NCI-H2081 (cell line): Measurements from ENCODE around the gene JAML.
"Not testable (repeated sequence)": the region's sequence is repeated elsewhere in the genome, so short reads cannot be mapped to it uniquely, and the experiment has no call there.

Experiments
- DNase-seq, 2 experiments: peaks; one replicate each; lab custom pipeline; 2025; lab: John Stamatoyannopoulos, UW

Gene JAML

DNA sequence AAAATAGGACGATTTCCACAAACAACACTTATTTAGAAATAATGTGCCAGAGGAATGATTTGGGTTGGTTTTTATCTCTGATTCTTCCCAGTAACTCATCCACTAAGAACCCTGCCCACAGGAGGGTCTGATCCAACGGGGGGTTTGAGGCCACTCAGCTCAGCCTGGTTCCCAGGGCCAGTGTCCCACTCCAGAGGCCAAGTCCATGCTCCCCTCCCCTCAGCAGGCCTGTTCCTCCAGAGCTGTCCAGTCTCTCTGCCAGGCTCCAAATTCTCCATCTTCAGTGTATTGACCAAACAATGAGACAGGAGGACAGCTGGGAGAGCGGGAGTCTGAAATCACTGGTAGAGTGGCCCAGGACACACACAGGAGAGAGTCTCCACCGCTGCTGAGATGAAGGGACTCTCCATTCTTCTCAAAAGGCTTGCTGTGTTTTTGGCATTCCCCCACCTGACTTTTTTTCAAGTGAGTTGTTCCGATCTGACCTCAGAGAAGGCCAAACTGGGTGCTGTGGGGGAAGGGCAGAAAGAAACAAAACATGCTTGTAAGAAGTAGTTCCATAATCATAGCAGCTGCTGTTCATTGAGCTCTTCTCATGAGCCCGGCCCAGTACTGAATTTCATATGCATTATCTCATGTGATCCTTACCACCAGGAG lies 30.8 kb downstream of the JAML start:
- no peak for DNase-seq

GRCh38 chr11:118192817-118193216 lies 32.0 kb downstream of the JAML start:
- not testable (repeated sequence) for DNase-seq

GRCh38 chr11:118190942-118191506 lies 33.8 kb downstream of the JAML start:
- DNase-seq, result not testable (repeated sequence)

DNA sequence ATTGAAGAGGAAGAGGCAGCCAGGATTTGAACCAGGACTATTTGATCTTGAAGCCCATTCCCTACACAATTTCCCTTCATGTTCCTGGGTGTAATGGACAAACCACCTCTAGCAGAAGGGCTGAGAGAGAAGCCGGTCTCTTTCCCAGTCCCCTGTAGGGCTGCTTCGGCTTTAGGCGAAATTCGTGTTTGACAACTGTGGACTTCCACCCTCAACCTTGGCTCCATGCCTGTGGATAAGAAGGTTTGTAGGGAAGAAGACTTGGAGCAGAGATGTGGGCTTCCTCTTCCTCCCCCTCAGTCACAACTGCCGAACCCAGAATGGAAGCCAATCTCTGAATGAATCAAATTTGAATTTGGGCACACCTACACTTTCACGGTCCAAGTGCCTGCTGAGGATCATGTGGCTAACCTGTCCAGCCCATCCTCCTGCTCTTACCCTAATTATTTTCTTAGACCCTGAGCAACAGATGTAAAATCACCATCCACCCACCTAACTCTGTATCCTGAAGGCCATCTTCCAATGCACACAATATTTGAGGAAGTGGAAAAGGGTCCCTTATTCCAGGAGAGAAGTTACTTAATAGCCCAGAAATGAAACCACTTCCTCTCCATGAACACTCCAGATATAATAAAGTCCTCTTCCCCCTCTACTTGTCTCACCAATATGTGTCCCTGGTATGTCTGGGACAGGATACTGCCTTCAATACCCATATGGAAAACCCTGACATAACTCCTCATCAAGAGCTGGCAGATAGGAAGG lies 38.3 kb downstream of the JAML start:
- no peak for DNase-seq

GRCh38 chr11:118184784-118185579 lies 39.8 kb downstream of the JAML start:
- DNase-seq, result no peak

DNA sequence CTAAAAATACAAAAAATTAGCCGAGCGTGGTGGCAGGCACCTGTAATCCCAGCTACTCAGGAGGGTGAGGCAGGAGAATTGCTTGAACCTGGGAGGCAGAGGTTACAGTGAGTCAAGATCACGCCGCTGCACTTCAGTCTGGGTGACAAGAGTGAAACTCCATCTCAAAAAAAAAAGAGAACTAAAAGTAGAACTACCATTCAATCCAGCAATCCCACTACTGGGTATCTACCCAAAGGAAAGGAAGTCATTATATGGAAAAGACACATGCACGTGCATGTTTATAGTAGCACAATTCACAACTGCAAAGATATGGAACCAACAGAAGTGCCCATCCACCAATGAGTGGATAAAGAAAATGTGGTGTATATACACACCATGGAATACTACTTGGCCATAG lies 41.1 kb downstream of the JAML start:
- DNase-seq, result not testable (repeated sequence)

GRCh38 chr11:118180300-118180703 lies 44.5 kb downstream of the JAML start:
- DNase-seq, result no peak

DNA sequence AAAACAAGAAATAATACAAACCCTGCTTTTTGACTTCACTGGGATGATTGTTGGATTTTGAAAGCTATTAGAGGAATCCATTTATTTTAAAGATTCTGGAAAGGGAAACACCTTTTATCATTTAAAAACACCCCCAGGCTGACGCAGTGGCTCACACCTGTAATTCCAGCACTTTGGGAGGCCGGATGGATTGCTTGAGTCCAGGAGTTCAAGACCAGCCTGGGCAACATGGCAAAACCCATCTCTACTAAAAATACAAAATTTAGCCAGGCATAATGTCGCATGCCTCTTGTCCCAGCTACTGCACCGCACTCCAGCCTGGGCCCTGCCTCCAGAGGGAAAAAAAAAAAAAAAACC lies 48.1 kb downstream of the JAML start:
- DNase-seq, result no peak

GRCh38 chr11:118175993-118176777 lies 48.6 kb downstream of the JAML start, which contains the start of gene SCN2B:
SCN2B (minus strand) TSS chr11:118176639; CDS start chr11:118176431, 208 bp downstream.
- no peak for DNase-seq

DNA sequence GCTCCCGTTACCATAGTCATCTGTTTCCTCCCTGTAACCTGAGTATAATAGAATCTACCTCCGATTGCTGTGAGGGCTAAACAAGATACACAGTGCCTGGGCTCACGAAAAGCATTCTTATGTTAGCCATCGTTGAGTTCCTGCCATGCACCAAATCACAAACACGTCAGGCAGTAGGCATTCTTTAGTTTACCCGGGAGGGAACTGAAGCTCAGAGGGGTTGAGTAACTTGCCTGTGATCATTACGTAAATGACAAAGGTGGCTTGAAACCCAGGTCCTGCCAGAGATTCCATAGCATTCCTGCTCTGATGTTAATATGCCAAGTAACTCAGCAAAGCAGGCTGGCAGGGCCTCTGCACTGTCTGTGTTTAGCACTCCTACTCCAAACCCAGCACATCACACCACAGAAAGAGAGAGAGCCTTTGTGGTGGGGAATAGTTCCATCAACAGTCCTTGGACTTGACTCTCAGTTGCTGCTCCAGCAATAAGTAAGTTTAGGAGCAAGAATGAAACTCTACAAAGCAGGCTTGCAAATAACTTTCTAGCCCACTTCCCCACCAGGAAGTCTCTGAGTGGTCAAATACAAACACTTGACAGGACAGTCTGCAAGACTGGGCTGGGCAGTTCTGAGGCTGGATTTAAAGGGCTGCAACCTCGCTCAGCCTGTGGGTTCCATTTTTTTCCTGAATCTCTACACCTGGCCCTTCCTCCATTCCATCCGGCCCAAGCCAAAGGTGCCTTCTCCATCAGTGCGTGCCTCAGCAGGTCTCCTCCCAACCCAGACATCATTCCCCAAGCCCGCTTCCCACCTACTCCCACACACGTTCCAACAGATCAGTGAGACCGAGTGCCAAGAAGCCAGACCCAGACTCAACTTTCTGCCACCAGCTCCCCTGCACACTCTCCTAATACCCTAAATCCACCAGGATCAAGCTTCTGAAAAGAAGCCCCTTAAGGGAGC lies 49.5 kb downstream of the JAML start:
- no peak for DNase-seq

DNA sequence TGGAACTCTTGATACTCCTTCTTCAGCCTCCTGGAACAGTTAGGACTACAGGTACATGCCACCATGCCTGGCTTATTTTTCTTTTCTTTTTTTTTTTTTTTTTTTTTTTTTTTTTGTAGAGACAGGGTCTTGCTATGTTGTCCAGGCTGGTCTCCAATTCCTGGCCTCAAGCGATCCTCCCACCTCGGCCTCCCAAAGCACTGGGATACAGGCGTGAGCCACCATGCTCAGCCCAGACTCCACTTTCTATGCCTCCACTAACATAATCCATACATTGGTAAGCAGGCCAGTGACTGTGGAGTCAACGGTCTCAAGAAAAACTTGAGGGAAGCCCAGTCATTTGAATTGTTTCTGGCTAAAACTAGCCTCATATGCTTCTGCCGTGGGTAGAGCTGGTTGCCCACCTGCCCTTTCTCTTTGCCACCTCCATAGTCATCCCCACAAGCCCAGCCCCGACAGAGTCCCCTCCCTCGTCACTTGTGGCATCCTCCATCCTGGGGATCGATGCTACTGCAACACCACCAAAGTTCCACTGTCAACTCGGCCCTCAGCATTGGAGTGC lies 50.7 kb downstream of the JAML start:
- no peak for DNase-seq

DNA sequence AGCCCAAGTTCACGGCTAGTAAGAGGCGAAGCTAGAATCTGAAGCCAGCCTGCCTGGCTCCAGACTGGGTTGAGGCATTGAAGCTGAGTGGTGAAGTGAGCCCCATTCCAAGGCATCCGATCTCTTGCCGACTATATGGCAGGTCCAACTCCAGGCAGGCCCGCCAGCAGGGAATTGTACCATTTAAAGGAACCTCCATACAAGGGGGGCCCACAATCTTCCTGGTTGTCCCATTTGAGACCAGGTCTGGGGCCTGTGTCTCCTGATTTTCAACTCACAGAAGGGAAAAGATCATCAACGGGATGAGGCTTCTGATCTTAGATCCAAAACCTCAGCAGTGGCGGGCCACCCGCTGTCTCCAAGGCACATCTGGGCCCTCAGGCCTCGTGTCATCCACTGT lies 52.5 kb downstream of the JAML start:
- no peak for DNase-seq

- peak; percentile 61 to 70 for DNase-seq
These were observed 53.3 kb downstream of the JAML start for GRCh38 chr11:118171269-118172062.

- no peak for DNase-seq
These were observed 53.9 kb downstream of the JAML start for GRCh38 chr11:118170882-118171268.

- no peak for DNase-seq
These were observed 54.6 kb downstream of the JAML start for GRCh38 chr11:118170231-118170630.

DNA sequence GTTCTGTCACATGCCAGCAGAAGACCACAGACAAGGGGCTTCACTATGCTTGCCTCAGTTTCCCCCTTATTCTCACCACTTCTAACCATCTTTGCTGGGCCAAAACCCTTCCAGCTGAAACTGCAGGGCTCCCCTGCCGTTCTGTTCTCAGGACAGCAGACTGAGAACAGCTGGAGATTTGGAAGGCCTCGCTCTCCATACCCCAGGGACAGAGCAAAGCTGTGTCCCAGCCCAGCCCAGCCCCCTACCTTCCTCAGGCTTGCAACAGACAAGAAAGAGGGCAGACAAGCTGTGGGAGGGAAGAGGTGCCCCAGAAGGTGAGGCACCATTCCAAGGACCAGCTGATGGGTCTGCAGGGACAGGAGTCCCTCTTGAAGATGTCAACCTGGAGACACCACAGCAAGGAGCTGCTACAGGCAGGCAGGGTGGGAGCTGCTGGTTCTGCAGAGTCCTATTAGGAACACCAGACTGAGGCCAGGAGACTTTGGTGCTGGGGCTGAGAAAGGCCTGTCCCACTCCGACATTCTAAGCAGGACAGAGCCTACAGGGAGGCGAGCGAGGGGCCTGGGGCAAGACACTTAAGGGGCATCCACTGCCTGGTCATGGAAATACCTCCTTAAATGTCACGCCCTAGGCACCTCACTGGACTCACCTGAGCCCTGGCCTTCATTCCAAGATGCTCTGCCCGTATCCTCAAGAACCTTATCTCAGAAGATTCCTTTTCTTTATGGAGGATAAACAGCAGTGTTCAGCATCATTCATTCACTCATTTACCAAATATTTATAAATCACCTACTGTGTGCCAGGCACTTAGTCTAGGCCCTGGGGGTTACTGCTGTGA lies 55.3 kb downstream of the JAML start:
- DNase-seq, result no peak

DNA sequence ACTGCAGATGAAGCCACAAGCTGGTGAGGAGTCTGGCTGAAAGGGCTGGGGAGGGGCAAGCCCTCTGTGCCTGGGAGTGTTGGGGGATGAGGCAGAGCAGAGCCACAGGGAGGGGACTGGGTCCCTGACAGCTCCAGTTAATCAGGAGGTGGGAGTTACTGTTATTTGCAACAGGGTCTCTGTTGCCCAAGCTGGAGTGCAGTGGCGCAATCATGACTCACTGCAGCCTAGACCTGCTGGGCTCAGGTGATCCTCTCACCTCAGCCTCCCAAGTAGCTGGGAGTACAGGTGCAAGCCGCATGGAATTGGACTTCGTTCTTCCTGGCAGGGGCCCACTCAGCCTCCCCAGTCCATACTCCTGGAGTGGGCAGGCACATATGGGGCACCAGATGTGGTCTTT lies 56.1 kb downstream of the JAML start:
- no peak for DNase-seq

- DNase-seq, result no peak
These were observed 56.5 kb downstream of the JAML start for GRCh38 chr11:118168316-118168715.
